ENCODE measurements around the gene NFYB. TPM values are rescaled to one million over a fixed set of nuclear protein-coding genes. Genes with fewer than 3 reads are reported as not detected.

Gene NFYB

DNA sequence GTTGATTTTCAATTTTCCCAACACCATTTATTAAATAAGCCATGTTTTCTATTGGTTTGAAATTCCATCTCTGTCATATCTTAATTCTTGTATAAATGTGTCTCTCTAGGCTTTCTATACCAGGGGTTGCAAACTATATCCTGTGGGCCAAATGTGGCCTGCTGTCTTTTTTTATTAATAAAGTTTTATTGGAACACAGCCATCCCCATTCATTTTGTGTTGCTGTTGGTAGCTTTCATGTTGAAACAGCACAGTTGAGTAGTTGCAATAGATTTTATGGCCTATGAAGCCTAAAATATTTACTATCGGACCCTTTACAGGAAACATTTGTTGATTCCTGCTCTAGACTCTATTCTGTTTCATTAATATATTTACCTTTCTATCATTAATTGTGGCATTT is 64.3 kb downstream of the NFYB start:
- Histone ChIP-seq H3K9me3 (ENCODE audit: control insufficient read depth, low read length) (no peaks in the 10 kb centered on the region), H2AK5ac (ENCODE audit: low read length, severe bottlenecking) (no peak overlapping the region), H2BK120ac (ENCODE audit: low read depth, low read length) (no peak overlapping the region), H3K36me3 (ENCODE audit: control insufficient read depth in 1 of 2, insufficient read depth in 2 of 2, low read depth in 1 of 2, low read length in 2 of 2) (peaks cover 13 to 40% of the 10 kb centered on the region in 2 experiments), H3K18ac (ENCODE audit: low read depth in 1 of 2, low read length in 2 of 2) (no peak overlapping the region), H3K4me3 (ENCODE audit: insufficient read depth in 1 of 2, low read depth in 1 of 2, low read length in 2 of 2) (no peak overlapping the region), H3K4me2 (ENCODE audit: low read length, poor library complexity, severe bottlenecking) (no peak overlapping the region), H2AFZ (ENCODE audit: low read depth, low read length) (no peak overlapping the region), H4K91ac (ENCODE audit: low read length) (no peak overlapping the region), H4K8ac (ENCODE audit: low read length) (no peak overlapping the region), H2BK15ac (ENCODE audit: low read depth, poor library complexity, severe bottlenecking) (no peak overlapping the region), H3K14ac (ENCODE audit: low read length in 2 of 2) (no peak overlapping the region), H3K4me1 (ENCODE audit: control insufficient read depth, insufficient read depth, low read depth, low read length) (peaks cover 2% of the 10 kb centered on the region), H2BK5ac (ENCODE audit: low read depth, low read length, poor library complexity, severe bottlenecking) (no peak overlapping the region), H3K27ac (ENCODE audit: low read length, poor library complexity, severe bottlenecking) (no peak overlapping the region), H2BK12ac (ENCODE audit: low read length in 2 of 2) (no peak overlapping the region), H3K9ac (ENCODE audit: low read length) (no peak overlapping the region), H3K27me3 (ENCODE audit: control insufficient read depth in 1 of 2, insufficient read depth in 1 of 2, low read length in 2 of 2) (no peaks in the 10 kb centered on the region), H3K23ac (ENCODE audit: low read length in 2 of 2) (no peak overlapping the region), H3K4ac (ENCODE audit: low read depth in 1 of 2, low read length in 2 of 2) (no peak overlapping the region), H3K79me1 (replicated peaks; ENCODE audit: low read length, poor library complexity, severe bottlenecking) (peaks cover 20% of the 10 kb centered on the region)
- DNase-seq: no peak
- no CpG with 5 or more reads among the region's 1 CpG for WGBS

DNA sequence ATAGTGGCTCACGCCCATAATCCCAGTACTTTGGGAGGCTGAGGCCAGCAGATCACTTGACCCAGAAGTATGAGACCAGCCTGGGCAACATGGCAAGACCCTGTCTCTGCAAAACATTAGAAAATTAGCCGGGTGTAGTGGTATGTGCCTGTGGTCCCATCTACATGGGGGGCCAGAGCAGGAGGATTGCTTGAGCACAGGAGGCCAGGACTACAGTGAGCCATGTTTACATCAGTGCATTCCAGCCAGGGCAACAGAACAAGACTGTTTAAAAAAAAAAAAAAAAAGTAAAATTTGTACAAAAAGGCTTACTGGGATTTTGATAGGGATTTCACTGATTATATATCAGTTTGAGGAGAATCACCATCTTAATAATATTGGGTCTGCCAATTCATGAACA is 65.9 kb downstream of the NFYB start:
- H3K79me1 ChIP-seq (replicated peaks; ENCODE audit: low read length, poor library complexity, severe bottlenecking): peaks cover 18% of the 10 kb centered on the region
- H3K9ac ChIP-seq (ENCODE audit: low read length): no peak overlapping the region
- no peak overlapping the region for H3K14ac ChIP-seq (ENCODE audit: low read length in 2 of 2)
- no peak overlapping the region for H4K91ac ChIP-seq (ENCODE audit: low read length)
- no peak overlapping the region for H2BK15ac ChIP-seq (ENCODE audit: low read depth, poor library complexity, severe bottlenecking)
- peaks cover 13 to 50% of the 10 kb centered on the region in 2 experiments for H3K36me3 ChIP-seq (ENCODE audit: control insufficient read depth in 1 of 2, insufficient read depth in 2 of 2, low read depth in 1 of 2, low read length in 2 of 2)
- H3K9me3 ChIP-seq (ENCODE audit: control insufficient read depth, low read length): no peaks in the 10 kb centered on the region
- H4K8ac ChIP-seq (ENCODE audit: low read length): no peak overlapping the region
- DNase-seq: no peak
- H3K23ac ChIP-seq (ENCODE audit: low read length in 2 of 2): no peak overlapping the region
- H3K27me3 ChIP-seq (ENCODE audit: control insufficient read depth in 1 of 2, insufficient read depth in 1 of 2, low read length in 2 of 2): no peaks in the 10 kb centered on the region
- H3K4me2 ChIP-seq (ENCODE audit: low read length, poor library complexity, severe bottlenecking): no peak overlapping the region
- no peak overlapping the region for H3K27ac ChIP-seq (ENCODE audit: low read length, poor library complexity, severe bottlenecking)
- no peak overlapping the region for H2BK12ac ChIP-seq (ENCODE audit: low read length in 2 of 2)
- H2BK120ac ChIP-seq (ENCODE audit: low read depth, low read length): no peak overlapping the region
- no peak overlapping the region for H3K18ac ChIP-seq (ENCODE audit: low read depth in 1 of 2, low read length in 2 of 2)
- no peak overlapping the region for H3K4ac ChIP-seq (ENCODE audit: low read depth in 1 of 2, low read length in 2 of 2)
- H3K4me1 ChIP-seq (ENCODE audit: control insufficient read depth, insufficient read depth, low read depth, low read length): peaks cover 2% of the 10 kb centered on the region
- WGBS: 86% methylated on average over 2 of the region's 2 CpGs
- no peak overlapping the region for H2AK5ac ChIP-seq (ENCODE audit: low read length, severe bottlenecking)
- no peak overlapping the region for H2AFZ ChIP-seq (ENCODE audit: low read depth, low read length)
- H2BK5ac ChIP-seq (ENCODE audit: low read depth, low read length, poor library complexity, severe bottlenecking): no peak overlapping the region
- H3K4me3 ChIP-seq (ENCODE audit: insufficient read depth in 1 of 2, low read depth in 1 of 2, low read length in 2 of 2): no peak overlapping the region

Small RNA genes within 50 kb of the gene (small RNA-seq; reads per million reads assigned to genes)
- gene RNA5SP370 (ENCODE audit: low read depth): not detected
